OCI-LY7 (cell line): ENCODE data around the gene ACTG2. TPM values are rescaled to one million over a fixed set of nuclear protein-coding genes. Genes with fewer than 3 reads are reported as not detected.
A peak's percentile ranks its signal among the peaks of the same experiment; 100 is the strongest.

Experiments
- BruUV-seq: library from RNA; stranded (reverse); fragments of 400-500 nt; replicated peaks from 2 replicates; lab custom pipeline; 2021; lab: Mats Ljungman, UMichigan
- CTCF ChIA-PET: fragments of 300-600 bp; sonication (Branson Sonifier 250); formaldehyde crosslinking; loops from one replicate; lab custom pipeline; 2022; ENCODE audit warnings: antibody characterized with exemption; ENCODE audit not compliant: unreplicated experiment; lab: Charles Lee
- POLR2A ChIA-PET: fragments of 300-600 bp; sonication (Branson Sonifier 250); formaldehyde crosslinking; loops from one replicate; lab custom pipeline; 2022; ENCODE audit warnings: antibody characterized with exemption; lab: Charles Lee
- DNase-seq: peaks from one replicate; pipeline ENCODE4 v3.0.0-alpha.2; 2015; ENCODE audit warnings: low spot score
- H2AFZ ChIP-seq: fragments of 200-600 bp; sonication (generic), shearing (Covaris generic); 2 replicates; pipeline ENCODE4 v1.6.1; 2014; ENCODE audit warnings: mild to moderate bottlenecking, antibody characterized with exemption, low read length, moderate library complexity
- H3K27ac ChIP-seq: fragments of 200-600 bp; sonication (generic); 2 replicates; pipeline ENCODE4 v1.5.1; 2014; ENCODE audit warnings: mixed run types, low read depth, mild to moderate bottlenecking, moderate library complexity, low read length, inconsistent platforms; ENCODE audit not compliant: poor library complexity, severe bottlenecking
- H3K36me3 ChIP-seq: fragments of 200-600 bp; sonication (generic); 2 replicates; pipeline ENCODE4 v1.6.1; 2014; ENCODE audit warnings: mild to moderate bottlenecking, antibody characterized with exemption, low read length, moderate library complexity, mixed read lengths; ENCODE audit not compliant: insufficient read depth
- H3K4me1 ChIP-seq: fragments of 200-600 bp; sonication (generic); 2 replicates; pipeline ENCODE4 v1.5.1; 2014; ENCODE audit warnings: mild to moderate bottlenecking, low read length; ENCODE audit not compliant: insufficient read depth, poor library complexity, severe bottlenecking
- H3K4me2 ChIP-seq: fragments of 200-600 bp; sonication (generic); 2 replicates; pipeline ENCODE4 v1.6.1; 2014; ENCODE audit warnings: mild to moderate bottlenecking, low read length
- H3K4me3 ChIP-seq: fragments of 200-600 bp; sonication (generic); 2 replicates; pipeline ENCODE4 v1.5.1; 2014; ENCODE audit warnings: mild to moderate bottlenecking, low read depth, low read length; ENCODE audit not compliant: poor library complexity, severe bottlenecking
- H3K79me2 ChIP-seq: fragments of 200-600 bp; sonication (generic); 2 replicates; pipeline ENCODE4 v1.6.1; 2016; ENCODE audit warnings: low read depth, mild to moderate bottlenecking, low read length, moderate library complexity, mixed read lengths; ENCODE audit not compliant: insufficient read depth
- H3K9me2 ChIP-seq: fragments of 200-600 bp; sonication (generic); 2 replicates; pipeline ENCODE4 v1.6.1; 2016; ENCODE audit warnings: mild to moderate bottlenecking, low read length, mixed read lengths; ENCODE audit not compliant: insufficient read depth
- H3K9me3 ChIP-seq: fragments of 200-600 bp; sonication (generic); 2 replicates; pipeline ENCODE4 v1.6.1; 2014; ENCODE audit warnings: mild to moderate bottlenecking, mixed run types, low read length, mixed read lengths
- H4K20me1 ChIP-seq: fragments of 200-600 bp; sonication (generic); 2 replicates; pipeline ENCODE4 v1.6.1; 2014; ENCODE audit warnings: mild to moderate bottlenecking, antibody characterized with exemption, low read length, moderate library complexity, mixed read lengths; ENCODE audit not compliant: insufficient read depth
- CTCF ChIP-seq: fragments of 200-600 bp; sonication (generic); conservative IDR thresholded peaks from 2 replicates; pipeline ENCODE4 v1.5.1; 2014; ENCODE audit warnings: mild to moderate bottlenecking, antibody characterized with exemption, low read length, moderate library complexity, mixed read lengths
- EZH2phosphoT487 ChIP-seq: fragments of 200-600 bp; sonication (generic); IDR thresholded peaks from 2 replicates; pipeline ENCODE4 v1.6.1; 2018; ENCODE audit warnings: low read depth, borderline replicate concordance, mild to moderate bottlenecking, mixed run types, antibody characterized with exemption, low read length, moderate library complexity, mixed read lengths
- intact Hi-C: fragments of 100-400 bp; cut with micrococcal nuclease; formaldehyde crosslinking; loops from one replicate; pipeline ENCODE4 v1.10.0; 2022; ENCODE audit not compliant: unreplicated experiment
- total RNA-seq, 2 experiments: library from RNA; depleted of rRNA in 1 of 2; stranded (reverse); fragments of >200 nt in 1 of 2; shearing (Covaris generic) in 1 of 2; gene quantifications; 2 replicates each; pipeline ENCODE4 v1.2.3, GENCODE V29; 2014 to 2022

ACTG2 gene
- total RNA-seq, 2 experiments from 2014 or later, result not detected

GRCh38 chr2:73894877-73895276, 2.1 kb downstream of the ACTG2 start:
- ChIA-PET POLR2A (interaction anchor here (1.3 kb wide), 1 partner anchor 11 kb away, joined by 3 read pairs; no protein-coding TSS in a partner anchor), CTCF (no interaction called here)
- intact Hi-C loops, result no loop called here
- Histone ChIP-seq H3K36me3 (no peaks in the 10 kb centered on the region), H3K79me2 (no peaks in the 10 kb centered on the region), H3K4me3 (no peak overlapping the region), H2AFZ (no peak overlapping the region), H4K20me1 (no peaks in the 10 kb centered on the region), H3K4me2 (no peak overlapping the region), H3K4me1 (no peaks in the 10 kb centered on the region), H3K27ac (no peak overlapping the region), H3K9me3 (no peaks in the 10 kb centered on the region), H3K9me2 (no peaks in the 10 kb centered on the region)
- no peak for DNase-seq
- TF ChIP-seq EZH2phosphoT487, result no peak
- TF ChIP-seq CTCF, result no peak
- no TSS peak for BruUV-seq

- Histone ChIP-seq H4K20me1 (no peaks in the 10 kb centered on the region), H3K79me2 (no peaks in the 10 kb centered on the region), H3K27ac (no peak overlapping the region), H3K4me3 (no peak overlapping the region), H2AFZ (no peak overlapping the region), H3K4me2 (no peak overlapping the region), H3K9me2 (no peaks in the 10 kb centered on the region), H3K9me3 (no peaks in the 10 kb centered on the region), H3K4me1 (no peaks in the 10 kb centered on the region), H3K36me3 (no peaks in the 10 kb centered on the region)
- TF ChIP-seq CTCF (no peak), EZH2phosphoT487 (no peak)
- intact Hi-C loops, result no loop called here
- CTCF ChIA-PET, result no interaction called here
- BruUV-seq, result no TSS peak
- no peak for DNase-seq
- POLR2A ChIA-PET, result interaction anchor here (1.3 kb wide), 1 partner anchor 12 kb away, joined by 3 read pairs; no protein-coding TSS in a partner anchor
Observed at GRCh38 chr2:73895473-73895872, 2.7 kb downstream of the ACTG2 start.

DNA sequence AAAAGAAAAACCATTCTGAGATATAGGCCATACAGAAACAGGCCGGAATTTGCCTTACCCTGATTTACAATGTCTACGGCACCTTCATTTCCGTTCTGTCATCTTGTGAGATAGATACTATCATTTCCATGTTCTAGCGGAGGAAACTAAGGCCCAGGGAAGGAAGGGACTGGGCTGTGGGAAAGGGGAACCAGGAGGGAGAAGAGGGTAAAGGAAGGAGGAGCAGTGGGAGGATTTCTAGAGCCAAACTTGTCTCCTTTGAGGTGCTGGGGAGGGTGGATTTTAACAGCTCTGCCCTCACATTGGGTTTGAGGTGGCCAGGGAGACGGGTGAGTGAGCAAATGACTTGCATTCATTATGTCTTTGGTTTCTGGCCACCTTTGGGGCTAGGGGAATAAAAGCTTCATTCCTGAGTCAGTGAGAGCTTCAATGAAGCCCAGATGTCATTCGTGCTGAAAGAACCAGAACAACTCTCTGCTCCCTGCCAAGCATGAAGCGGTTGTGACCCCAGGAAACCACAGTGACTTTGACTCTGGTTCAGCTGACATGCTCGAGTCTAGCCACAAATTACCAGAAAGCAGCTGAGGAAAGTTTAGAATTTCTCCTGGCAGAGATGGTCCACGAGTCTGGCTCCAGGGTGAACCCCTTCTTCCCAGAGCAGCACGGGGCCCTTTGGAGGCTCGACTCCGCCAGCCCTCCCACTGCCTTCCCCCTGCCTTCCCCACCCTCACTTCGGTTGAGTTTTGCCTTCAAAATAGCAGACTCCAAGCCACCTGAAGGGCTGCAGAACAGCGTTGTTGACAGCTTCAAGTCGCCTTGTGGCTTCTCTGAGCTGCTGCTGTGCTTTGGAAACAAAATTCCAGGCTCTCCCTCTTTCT, 3.8 kb downstream of the ACTG2 start:
- H3K4me3 ChIP-seq, result no peak overlapping the region
- H3K9me3 ChIP-seq, result no peaks in the 10 kb centered on the region
- no peak overlapping the region for H3K27ac ChIP-seq
- no peak for DNase-seq
- no TSS peak for BruUV-seq
- H4K20me1 ChIP-seq, result no peaks in the 10 kb centered on the region
- no peaks in the 10 kb centered on the region for H3K9me2 ChIP-seq
- H2AFZ ChIP-seq, result peak overlapping the region; percentile 8; the same call in 1 of the 2 replicates
- no peaks in the 10 kb centered on the region for H3K79me2 ChIP-seq
- CTCF ChIA-PET, result no interaction called here
- H3K36me3 ChIP-seq, result no peaks in the 10 kb centered on the region
- no peak for TF ChIP-seq CTCF
- TF ChIP-seq EZH2phosphoT487, result no peak
- H3K4me1 ChIP-seq, result no peaks in the 10 kb centered on the region
- intact Hi-C loops, result no loop called here
- POLR2A ChIA-PET, result interaction anchor here (0.6 kb wide), 1 partner anchor 37 kb away, joined by 3 read pairs; no protein-coding TSS in a partner anchor
- H3K4me2 ChIP-seq, result no peak overlapping the region
